Measurements from ENCODE around the gene TTC39B.
"Not testable (repeated sequence)": the region's sequence is repeated elsewhere in the genome, so short reads cannot be mapped to it uniquely, and the experiment has no call there.

The TTC39B gene

DNA sequence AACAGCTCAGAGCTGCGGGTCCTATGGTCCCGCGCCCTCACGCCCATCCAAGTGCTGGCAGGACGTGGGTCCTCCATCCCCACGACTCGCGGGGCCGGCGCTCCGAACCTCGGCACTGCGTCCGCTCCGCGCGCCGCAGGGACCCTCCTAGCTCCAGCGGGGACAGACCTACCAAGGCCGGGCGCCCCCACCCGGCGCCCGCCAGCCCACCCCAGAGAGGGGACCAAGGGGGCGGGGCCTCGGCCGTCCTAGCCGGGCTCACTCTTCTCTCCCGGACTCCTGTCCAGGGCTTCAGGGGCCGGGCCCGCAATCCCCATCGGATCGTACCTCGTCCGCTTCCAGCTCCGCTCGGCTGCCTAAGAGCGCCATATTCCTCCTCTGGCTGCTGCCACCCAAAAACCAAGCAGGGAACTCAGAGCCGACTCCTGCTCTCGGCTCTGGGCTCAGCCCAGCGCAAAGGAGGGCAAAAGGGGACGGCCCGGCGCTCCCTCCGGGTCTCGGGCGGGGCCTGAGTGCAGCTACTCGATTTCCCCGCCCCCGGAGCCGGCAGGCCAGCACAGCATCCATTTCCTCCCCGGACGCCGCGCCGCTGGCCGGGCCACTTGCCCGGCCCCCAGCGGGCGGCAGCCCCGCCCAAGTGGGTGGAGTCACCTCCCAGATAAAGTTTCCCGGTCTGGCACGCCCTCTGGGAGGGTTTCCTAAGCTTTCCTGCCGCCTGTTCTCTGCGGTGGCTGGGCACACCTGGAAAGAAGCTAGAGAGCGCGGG lies at the start of gene TTC39B:
Gene TTC39B, minus strand, starts transcription at position 460 of the 766 bp plus-strand sequence. Its CDS starts 91 bp downstream, at position 369.
- DNase-seq (ENCODE audit: low spot score), result peak; percentile 75

GRCh38 chr9:15355669-15356068 lies 48.7 kb upstream of the TTC39B start:
- no peak for DNase-seq (ENCODE audit: low spot score)

GRCh38 chr9:15354713-15355112 lies 47.7 kb upstream of the TTC39B start:
- peak; percentile 39 for DNase-seq (ENCODE audit: low spot score)

- DNase-seq (ENCODE audit: low spot score), result no peak
Observed at GRCh38 chr9:15353892-15354291, 46.9 kb upstream of the TTC39B start.

- no peak for DNase-seq (ENCODE audit: low spot score)
Observed at GRCh38 chr9:15352306-15352705, 45.3 kb upstream of the TTC39B start.

DNA sequence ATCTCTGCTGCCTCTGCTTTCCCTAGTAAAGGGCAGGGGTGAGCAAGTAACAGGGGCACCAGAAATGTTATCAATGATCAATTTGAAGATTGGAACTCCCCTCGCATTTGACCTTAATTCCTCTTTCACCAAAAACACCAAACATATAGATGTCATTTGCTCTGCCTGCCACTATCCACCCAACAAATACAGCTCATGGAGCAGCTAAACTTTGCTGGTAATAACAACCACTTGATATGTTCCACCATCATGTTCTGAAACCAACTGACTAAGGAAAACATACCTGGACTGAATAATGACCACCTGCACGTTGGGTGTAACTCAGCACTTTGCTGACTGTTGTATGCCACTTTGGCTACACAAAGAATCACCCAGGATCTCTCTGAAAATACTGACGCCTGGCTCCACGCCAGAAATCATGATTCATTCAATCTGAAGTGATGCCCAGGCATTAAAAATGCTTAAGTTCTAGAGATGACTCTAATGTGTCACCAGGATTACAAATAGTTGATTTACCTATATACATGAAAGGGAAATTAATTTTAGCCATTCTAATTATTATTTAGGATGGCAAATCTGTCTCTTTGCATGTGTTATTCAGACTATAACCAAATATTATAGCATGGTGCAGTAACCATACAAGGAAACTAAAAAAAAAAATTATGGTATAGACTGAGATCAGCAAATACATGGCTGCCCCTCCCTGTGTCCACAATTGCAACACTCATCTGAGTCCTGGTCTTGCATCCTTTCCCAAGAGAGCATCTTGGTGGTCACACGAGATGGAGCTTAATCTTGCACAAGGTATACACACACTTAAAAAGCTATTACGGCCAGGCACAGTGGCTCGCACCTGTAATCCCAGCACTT lies 43.1 kb upstream of the TTC39B start:
- DNase-seq (ENCODE audit: low spot score), result peak; percentile 7

- DNase-seq (ENCODE audit: low spot score), result no peak
Observed at GRCh38 chr9:15346837-15347236, 39.8 kb upstream of the TTC39B start.

- DNase-seq (ENCODE audit: low spot score), result no peak
Observed at GRCh38 chr9:15344191-15344590, 37.2 kb upstream of the TTC39B start.

DNA sequence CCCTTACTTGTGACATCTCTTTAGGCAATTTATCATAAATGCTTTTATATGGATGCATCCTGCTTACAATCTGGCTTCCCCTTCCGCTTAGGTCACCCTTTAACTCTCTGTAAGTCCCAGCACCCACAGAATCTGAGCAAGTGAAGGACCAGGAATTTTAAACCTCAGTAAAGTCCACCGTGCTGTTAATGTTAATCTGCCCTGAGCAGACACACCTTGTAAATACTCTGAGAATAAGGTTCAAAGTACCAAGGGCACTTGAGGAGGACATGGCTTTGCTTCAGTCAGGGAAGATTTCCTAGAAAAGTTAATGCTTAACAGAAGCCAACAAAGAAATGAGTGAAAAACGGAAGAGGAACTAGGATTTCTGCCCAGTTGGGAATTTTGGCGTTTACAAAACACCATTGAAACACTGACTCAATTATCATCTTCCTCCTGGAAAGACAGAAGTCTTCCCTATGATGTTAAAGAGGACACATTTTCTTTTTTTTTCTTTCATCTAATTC lies 26.4 kb upstream of the TTC39B start:
- DNase-seq (ENCODE audit: low spot score), result no peak

DNA sequence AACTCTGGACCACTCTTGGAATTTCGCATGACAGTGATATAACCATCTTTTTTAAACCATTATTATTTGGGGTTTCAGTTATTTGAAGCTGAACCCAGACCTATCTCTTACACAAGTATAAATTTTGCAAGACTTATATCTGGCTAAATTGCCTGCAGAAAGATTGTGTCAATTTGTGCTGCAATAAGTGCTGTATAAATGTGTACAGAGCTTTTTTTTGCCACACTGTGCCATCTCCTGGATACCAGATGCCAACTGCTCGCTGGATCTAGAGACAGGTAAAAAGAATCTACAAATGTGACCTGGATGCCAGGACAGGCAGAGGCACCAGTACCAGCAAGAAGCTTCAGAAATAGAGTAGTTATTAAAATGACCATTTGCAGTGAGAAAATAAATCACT lies 25.9 kb upstream of the TTC39B start:
- no peak for DNase-seq (ENCODE audit: low spot score)

DNA sequence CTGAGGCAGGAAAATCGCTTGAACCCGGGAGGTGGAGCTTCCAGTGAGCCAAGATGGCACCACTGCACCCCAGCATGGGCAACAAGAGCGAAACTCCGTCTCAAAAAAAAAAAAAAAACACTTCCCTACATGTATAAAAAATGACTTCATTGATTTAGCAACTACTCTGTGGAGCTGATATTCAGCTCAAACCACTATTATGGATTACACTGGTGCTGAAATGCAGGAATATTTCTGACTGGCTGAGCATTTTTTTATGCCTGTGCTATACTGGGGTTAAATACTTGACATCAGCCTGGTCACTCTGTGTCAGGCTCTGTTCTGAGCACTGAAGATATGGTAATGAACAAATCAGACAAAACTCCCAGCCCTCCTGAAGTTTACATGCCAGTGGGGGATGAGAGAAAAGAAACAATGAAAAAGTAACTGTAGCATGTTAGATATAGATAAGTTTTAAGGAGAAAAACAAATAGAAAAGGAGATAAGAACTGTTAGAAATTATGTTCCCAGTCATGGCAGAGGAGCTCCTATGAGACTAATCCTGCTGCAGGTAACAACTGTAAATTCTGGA lies 22.6 kb upstream of the TTC39B start:
- no peak for DNase-seq (ENCODE audit: low spot score)

GRCh38 chr9:15328946-15329345 lies 21.9 kb upstream of the TTC39B start:
- DNase-seq (ENCODE audit: low spot score), result no peak

- DNase-seq (ENCODE audit: low spot score), result not testable (repeated sequence)
Observed at GRCh38 chr9:15322695-15323094, 15.7 kb upstream of the TTC39B start.

DNA sequence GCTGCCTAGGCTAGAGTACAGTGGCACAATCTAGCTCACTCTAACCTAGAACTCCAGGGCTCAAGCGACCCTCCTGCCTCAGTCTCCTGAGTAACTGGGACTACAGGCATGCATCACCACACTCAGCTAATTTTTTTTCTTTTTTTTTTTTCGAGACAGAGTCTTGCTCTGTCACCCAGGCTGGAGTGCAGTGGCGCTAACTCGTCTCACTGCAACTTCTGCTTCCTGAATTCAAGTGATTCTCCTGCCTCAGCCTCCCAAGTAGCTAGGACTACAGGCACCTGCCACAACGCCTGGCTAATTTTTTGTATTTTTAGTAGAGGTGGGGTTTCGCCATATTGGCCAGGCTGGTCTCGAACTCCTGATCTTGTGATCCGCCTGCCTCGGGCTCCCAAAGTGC lies 12.6 kb upstream of the TTC39B start:
- DNase-seq (ENCODE audit: low spot score), result not testable (repeated sequence)

DNA sequence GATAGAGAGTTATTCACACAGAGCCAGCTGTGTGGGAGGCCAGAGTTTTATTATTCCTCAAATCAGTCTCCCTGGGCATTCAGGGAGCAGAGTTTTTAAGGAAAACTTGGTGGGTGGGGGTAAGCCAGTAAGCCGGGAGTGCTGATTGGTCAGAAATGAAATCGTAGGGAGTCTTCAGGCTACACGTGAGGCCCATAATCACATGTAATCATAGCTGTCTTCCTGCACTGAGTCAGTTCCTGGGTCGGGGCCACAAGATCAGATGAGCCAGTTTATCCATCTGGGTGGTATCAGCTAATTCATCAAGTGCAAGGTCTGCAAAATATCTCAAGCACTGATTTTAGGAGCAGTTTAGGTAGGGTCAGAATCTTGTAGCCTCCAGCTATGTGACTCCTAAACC lies 10.8 kb upstream of the TTC39B start:
- DNase-seq (ENCODE audit: low spot score), result no peak

GRCh38 chr9:15311607-15312006 lies 4.6 kb upstream of the TTC39B start:
- DNase-seq (ENCODE audit: low spot score), result no peak

GRCh38 chr9:15310107-15310850 lies 3.3 kb upstream of the TTC39B start:
- DNase-seq (ENCODE audit: low spot score), result peak; percentile 72

- DNase-seq (ENCODE audit: low spot score), result no peak
Observed at GRCh38 chr9:15308511-15308910, 1.5 kb upstream of the TTC39B start.

DNA sequence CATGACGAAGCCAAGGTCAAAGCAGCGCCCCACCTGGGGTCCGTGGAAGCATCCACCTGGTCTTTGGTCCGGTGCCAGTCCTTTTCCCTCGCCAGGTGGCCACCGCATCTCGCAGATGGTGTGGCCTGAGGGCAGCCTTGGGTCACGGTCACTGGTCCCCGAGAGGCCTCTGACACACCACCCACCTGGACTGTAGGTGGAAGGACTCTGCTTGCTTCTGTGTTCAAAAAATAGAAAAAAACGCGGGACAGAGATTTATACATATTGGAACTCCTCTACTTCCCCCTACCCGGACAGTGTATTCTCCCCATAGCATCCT lies 466 bp upstream of the TTC39B start:
- DNase-seq (ENCODE audit: low spot score), result no peak

DNA sequence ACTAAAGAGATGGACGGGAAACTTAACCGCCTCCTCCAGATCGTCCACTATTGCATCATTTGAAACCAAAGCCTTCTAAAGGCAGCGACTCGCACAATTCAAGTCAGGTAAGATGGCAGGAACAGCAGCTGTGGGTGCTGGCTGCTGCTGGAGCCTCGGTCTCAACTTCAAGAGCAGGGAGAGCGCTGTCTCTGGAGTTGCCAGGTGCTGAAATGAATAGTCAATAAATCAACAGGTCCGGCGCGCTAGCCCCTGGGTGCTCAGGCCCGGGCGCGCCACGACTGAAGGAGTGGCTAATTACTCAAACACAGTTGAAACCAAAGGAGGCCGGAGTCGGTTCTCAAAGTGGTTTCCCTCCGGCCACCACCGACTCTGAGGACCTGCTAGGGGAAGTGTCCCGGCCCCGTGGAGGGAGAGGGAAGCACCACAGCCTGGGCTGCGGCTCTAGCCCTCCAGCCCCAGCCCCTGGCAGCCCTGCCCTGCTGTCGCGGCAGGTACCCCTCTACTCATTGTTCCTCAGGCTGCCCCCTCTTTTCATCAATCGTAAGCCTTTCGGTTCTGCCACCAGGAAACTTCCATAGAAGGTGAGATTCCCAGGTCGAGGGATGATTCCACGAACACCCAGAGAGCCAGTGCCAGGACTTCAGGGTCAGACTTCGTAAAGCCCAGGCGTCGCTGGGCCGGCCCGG lies 804 bp downstream of the TTC39B start:
- DNase-seq (ENCODE audit: low spot score), result peak; percentile 43

- DNase-seq (ENCODE audit: low spot score), result no peak
Observed at GRCh38 chr9:15305470-15305869, 1.5 kb downstream of the TTC39B start.

DNA sequence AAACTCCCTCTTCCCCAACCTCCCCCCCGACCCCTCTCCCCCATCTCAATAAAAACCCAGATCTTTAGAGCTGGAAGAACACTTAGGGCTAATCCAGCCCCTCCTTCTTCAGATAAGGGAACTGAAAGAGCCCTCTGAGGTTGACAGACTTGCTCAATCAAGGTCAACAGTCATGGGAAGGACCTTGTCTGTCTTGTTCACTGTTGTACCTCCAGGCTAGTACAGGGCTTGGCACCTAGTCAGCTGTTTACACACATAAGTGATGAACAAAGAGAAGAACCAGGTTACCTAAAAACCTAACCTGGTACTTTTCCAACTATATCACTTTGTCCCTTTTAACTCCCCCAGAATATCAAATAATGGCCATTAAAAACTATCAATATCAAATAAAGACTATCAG lies 2.4 kb downstream of the TTC39B start:
- no peak for DNase-seq (ENCODE audit: low spot score)

Data from CD4-positive, alpha-beta T cell treated with Interleukin-15 for 4 hours (primary cell).